Measurements from ENCODE around the gene TPCN2. TPM values are rescaled to one million over a fixed set of nuclear protein-coding genes. Genes with fewer than 3 reads are reported as not detected.

Gene TPCN2
- total and polyA plus RNA-seq, 9 of the 15 experiments (the other 6 are each of a cell fraction or from before 2014, with no cell fraction given) = 0.66 to 10.2 (median 4.6) TPM

- TF ChIP-seq YY1 (IDR thresholded peaks at IDR 0.05; ENCODE audit: borderline replicate concordance in 1 of 3, control insufficient read depth in 1 of 3, extremely low read depth in 1 of 3, insufficient read depth in 3 of 3, insufficient read length in 1 of 3, insufficient replicate concordance in 2 of 3, low read depth in 1 of 3, low read length in 2 of 3) (peak in 1 of 3 experiments; percentile 16), ZEB2 (IDR thresholded peaks at IDR 0.05) (peak; percentile 74; the same call in 1 of the 2 replicates), XRCC5 (IDR thresholded peaks at IDR 0.05; ENCODE audit: low read depth, low read length) (0 out of 2 replicates have a peak, but pooled peaks have one; percentile 60), RCOR1 (IDR thresholded peaks at IDR 0.05; ENCODE audit: borderline replicate concordance in 1 of 2, low read depth in 2 of 2, low read length in 2 of 2) (0 out of 4 replicates have a peak, but pooled peaks of 1 of the 2 experiments have one; percentile 26), RB1 (IDR thresholded peaks at IDR 0.05; ENCODE audit: low read depth) (peak; percentile 71; the same call in 1 of the 2 replicates), CXXC5 (CRISPR knock-in tag; IDR thresholded peaks at IDR 0.05) (no peak), PREB (CRISPR knock-in tag; IDR thresholded peaks at IDR 0.05) (no peak), NR3C1 (CRISPR knock-in tag; IDR thresholded peaks at IDR 0.05) (no peak), MYNN (IDR thresholded peaks at IDR 0.05) (peak; percentile 65; the same call in 1 of the 2 replicates), MYNN (CRISPR knock-in tag; IDR thresholded peaks at IDR 0.05) (no peak), ATF7 (IDR thresholded peaks at IDR 0.05) (peak; percentile 60), ELK1 (CRISPR knock-in tag; IDR thresholded peaks at IDR 0.05) (no peak), RAD21 (CRISPR knock-in tag; conservative IDR thresholded peaks at IDR 0.05 in 1 of 2, IDR thresholded peaks at IDR 0.05 in 1 of 2) (peak; percentile 90 to 96)
- TF ChIP-seq, protein P1, sequence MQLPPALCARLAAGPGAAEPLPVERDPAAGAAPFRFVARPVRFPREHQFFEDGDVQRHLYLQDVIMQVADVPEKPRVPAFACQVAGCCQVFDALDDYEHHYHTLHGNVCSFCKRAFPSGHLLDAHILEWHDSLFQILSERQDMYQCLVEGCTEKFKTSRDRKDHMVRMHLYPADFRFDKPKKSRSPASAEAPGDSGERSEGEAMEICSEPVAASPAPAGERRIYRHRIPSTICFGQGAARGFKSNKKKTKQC (CRISPR knock-in tag; IDR thresholded peaks at IDR 0.05) = peak; percentile 63; the same call in 1 of the 2 replicates
- TF ChIP-seq, protein P2, sequence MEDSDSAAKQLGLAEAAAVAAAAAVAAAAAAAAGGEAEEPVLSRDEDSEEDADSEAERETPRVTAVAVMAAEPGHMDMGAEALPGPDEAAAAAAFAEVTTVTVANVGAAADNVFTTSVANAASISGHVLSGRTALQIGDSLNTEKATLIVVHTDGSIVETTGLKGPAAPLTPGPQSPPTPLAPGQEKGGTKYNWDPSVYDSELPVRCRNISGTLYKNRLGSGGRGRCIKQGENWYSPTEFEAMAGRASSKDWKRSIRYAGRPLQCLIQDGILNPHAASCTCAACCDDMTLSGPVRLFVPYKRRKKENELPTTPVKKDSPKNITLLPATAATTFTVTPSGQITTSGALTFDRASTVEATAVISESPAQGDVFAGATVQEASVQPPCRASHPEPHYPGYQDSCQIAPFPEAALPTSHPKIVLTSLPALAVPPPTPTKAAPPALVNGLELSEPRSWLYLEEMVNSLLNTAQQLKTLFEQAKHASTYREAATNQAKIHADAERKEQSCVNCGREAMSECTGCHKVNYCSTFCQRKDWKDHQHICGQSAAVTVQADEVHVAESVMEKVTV (CRISPR knock-in tag; IDR thresholded peaks at IDR 0.05) = peak; percentile 75
- TF ChIP-seq, protein P3, sequence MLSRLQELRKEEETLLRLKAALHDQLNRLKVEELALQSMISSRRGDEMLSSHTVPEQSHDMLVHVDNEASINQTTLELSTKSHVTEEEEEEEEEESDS (CRISPR knock-in tag; IDR thresholded peaks at IDR 0.05) = no peak
Observed at GRCh38 chr11:69101115-69101791, 52.5 kb downstream of the TPCN2 start (continued).

All from K562 (cell line).